Hepatocyte (in vitro differentiated cells): ENCODE data around the gene E2F1. TPM values are rescaled to one million over a fixed set of nuclear protein-coding genes. Genes with fewer than 3 reads are reported as not detected.
A peak's percentile ranks its signal among the peaks of the same experiment; 100 is the strongest.

Experiments
- DNase-seq: peaks from one replicate; pipeline ENCODE4 v3.0.0-alpha.2; 2016; ENCODE audit warnings: low spot score
- H2AFZ ChIP-seq: fragments of 200-600 bp; sonication (generic); 2 replicates; pipeline ENCODE4 v1.6.0; 2016; ENCODE audit warnings: antibody characterized with exemption, mild to moderate bottlenecking
- H3K27ac ChIP-seq: fragments of 200-600 bp; sonication (generic); 2 replicates; pipeline ENCODE4 v1.5.1; 2016; ENCODE audit warnings: mild to moderate bottlenecking
- H3K27me3 ChIP-seq: fragments of 200-600 bp; sonication (generic); 2 replicates; pipeline ENCODE4 v1.6.1; 2016
- H3K36me3 ChIP-seq: fragments of 200-600 bp; sonication (generic); replicated peaks from 2 replicates; pipeline ENCODE4 v1.5.1; 2016; ENCODE audit warnings: low read depth; ENCODE audit not compliant: insufficient read depth
- H3K4me1 ChIP-seq: fragments of 200-600 bp; sonication (generic); 2 replicates; pipeline ENCODE4 v1.5.1; 2016; ENCODE audit warnings: mild to moderate bottlenecking, moderate library complexity; ENCODE audit not compliant: insufficient read depth
- H3K4me2 ChIP-seq: fragments of 200-600 bp; sonication (generic); 2 replicates; pipeline ENCODE4 v1.6.0; 2016
- H3K4me3 ChIP-seq: fragments of 200-600 bp; sonication (generic); 2 replicates; pipeline ENCODE4 v1.5.1; 2016; ENCODE audit warnings: mild to moderate bottlenecking
- H3K79me2 ChIP-seq: fragments of 200-600 bp; sonication (generic); 2 replicates; pipeline ENCODE4 v1.6.0; 2017; ENCODE audit warnings: mild to moderate bottlenecking
- H3K9me2 ChIP-seq: fragments of 200-600 bp; sonication (generic); replicated peaks from 2 replicates; pipeline ENCODE4 v1.6.0; 2017; ENCODE audit warnings: mild to moderate bottlenecking; ENCODE audit not compliant: insufficient read depth
- H3K9me3 ChIP-seq: fragments of 200-600 bp; sonication (generic); 2 replicates; pipeline ENCODE4 v1.5.1; 2016; ENCODE audit warnings: low read depth, mild to moderate bottlenecking
- H4K20me1 ChIP-seq: fragments of 200-600 bp; sonication (generic); 2 replicates; pipeline ENCODE4 v1.6.0; 2016; ENCODE audit warnings: mild to moderate bottlenecking; ENCODE audit not compliant: insufficient read depth, poor library complexity, severe bottlenecking
- CTCF ChIP-seq: fragments of 200-600 bp; sonication (generic); IDR thresholded peaks from 2 replicates; pipeline ENCODE4 v1.5.1; 2016; ENCODE audit warnings: antibody characterized with exemption, mild to moderate bottlenecking; ENCODE audit not compliant: poor library complexity
- EZH2 ChIP-seq: fragments of 200-600 bp; sonication (generic); IDR thresholded peaks from 2 replicates; pipeline ENCODE4 v1.6.1; 2016; ENCODE audit warnings: antibody characterized with exemption, mild to moderate bottlenecking, borderline replicate concordance
- EZH2phosphoT487 ChIP-seq: fragments of 200-600 bp; sonication (generic); IDR thresholded peaks from one replicate; pipeline ENCODE4 v1.6.1; 2018; ENCODE audit warnings: antibody characterized with exemption, mild to moderate bottlenecking, low read depth, moderate library complexity; ENCODE audit not compliant: unreplicated experiment, severe bottlenecking
- WGBS: methylation state at CpG from one replicate; pipeline ENCODE4 v1.1.6; 2016; ENCODE audit warnings: low lambda C conversion rate; ENCODE audit errors: missing lambda C conversion rate; 5-methylcytosine and 5-hydroxymethylcytosine counted together
- polyA plus RNA-seq: library from polyadenylated mRNA; unstranded; fragments of >200 nt; fragmentation: Nextera tagmentation; extraction: Ambion mirVana; gene quantifications from 2 replicates; pipeline ENCODE4 v1.2.1, GENCODE V29; 2016
- total RNA-seq: library from RNA; depleted of rRNA; stranded (reverse); fragments of >200 nt; gene quantifications from 2 replicates; pipeline ENCODE4 v1.2.3, GENCODE V29; 2014

The E2F1 gene
- total and polyA plus RNA-seq, 2 experiments from 2014 or later: 9.1 to 11.8 TPM

GRCh38 chr20:33667676-33668465 is 18.3 kb downstream of the E2F1 start:
- TF ChIP-seq EZH2phosphoT487 (no peak), CTCF (peak; percentile 63)
- Histone ChIP-seq H3K36me3 (no peaks in the 10 kb centered on the region), H3K9me2 (no peaks in the 10 kb centered on the region), H3K27ac (no peak overlapping the region), H3K9me3 (no peaks in the 10 kb centered on the region), H3K4me3 (no peak overlapping the region), H3K79me2 (peaks cover 10% of the 10 kb centered on the region), H4K20me1 (no peaks in the 10 kb centered on the region), H2AFZ (no peak overlapping the region), H3K4me2 (peak overlapping the region; percentile 80), H3K4me1 (peaks cover 18% of the 10 kb centered on the region), H3K27me3 (no peaks in the 10 kb centered on the region)
- 72% methylated on average over 47 of the region's 47 CpGs for WGBS
- DNase-seq: peak; percentile 82

GRCh38 chr20:33667245-33667675 is 18.9 kb downstream of the E2F1 start:
- H4K20me1 ChIP-seq: no peaks in the 10 kb centered on the region
- H3K27me3 ChIP-seq: no peaks in the 10 kb centered on the region
- TF ChIP-seq EZH2phosphoT487 (no peak), EZH2 (no peak), CTCF (no peak)
- H3K9me3 ChIP-seq: no peaks in the 10 kb centered on the region
- no peaks in the 10 kb centered on the region for H3K9me2 ChIP-seq
- H3K79me2 ChIP-seq: peaks cover 6% of the 10 kb centered on the region
- WGBS: 72% methylated on average over 45 of the region's 55 CpGs
- no peak overlapping the region for H2AFZ ChIP-seq
- no peak overlapping the region for H3K4me3 ChIP-seq
- H3K36me3 ChIP-seq: no peaks in the 10 kb centered on the region
- peaks cover 15% of the 10 kb centered on the region for H3K4me1 ChIP-seq
- H3K27ac ChIP-seq: no peak overlapping the region
- no peak for DNase-seq
- peak overlapping the region; percentile 80 for H3K4me2 ChIP-seq

- peaks cover 14% of the 10 kb centered on the region for H3K4me1 ChIP-seq
- no peaks in the 10 kb centered on the region for H3K9me3 ChIP-seq
Measured at GRCh38 chr20:33666293-33667244, 19.6 kb downstream of the E2F1 start, which contains the start of gene ACTL10. Gene ACTL10 (plus strand): TSS chr20:33666943. CDS start chr20:33667498, 555 bp downstream.

More at GRCh38 chr20:33666293-33667244, 19.6 kb downstream of the E2F1 start, which contains the start of gene ACTL10:
- Histone ChIP-seq H3K79me2 (peaks cover 9% of the 10 kb centered on the region), H3K27ac (peak within 1 kb of the TSS; percentile 82), H3K36me3 (no peaks in the 10 kb centered on the region), H3K9me2 (no peaks in the 10 kb centered on the region), H3K27me3 (no peaks in the 10 kb centered on the region), H3K4me2 (peak within 1 kb of the TSS; percentile 80), H3K4me3 (no peak within 1 kb of the TSS), H4K20me1 (no peaks in the 10 kb centered on the region), H2AFZ (no peak within 1 kb of the TSS)
- DNase-seq: peak; percentile 92
- TF ChIP-seq EZH2phosphoT487: no peak
- TF ChIP-seq EZH2: no peak
- TF ChIP-seq CTCF: no peak
- WGBS: 77% methylated on average over 48 of the region's 50 CpGs
